Activated T-cell treated with anti-CD3 and anti-CD28 coated beads, Interleukin-2, amount 50 U/mL, for 72 hours (primary cell): ENCODE measurements around the gene GCM1. TPM values are rescaled to one million over a fixed set of nuclear protein-coding genes. Genes with fewer than 3 reads are reported as not detected.

Source experiments
- total RNA-seq, 2 donors: library from RNA; stranded (reverse); gene quantifications; one replicate each; pipeline ENCODE4 v1.2.3, GENCODE V29; 2022

The GCM1 gene
- total RNA-seq, 2 donors from 2014 or later: 0.17 to 0.23 TPM

Other genes with a start within 250 kb of the GCM1 start
- not detected for gene GSTA3, start 239.1 kb downstream of the GCM1 start, total RNA-seq
- gene GSTA4, start 153.6 kb downstream of the GCM1 start, total RNA-seq: 10 to 100 TPM; 17.5 to 21.4 TPM
- gene CILK1, start 87.0 kb downstream of the GCM1 start, total RNA-seq: 10 to 100 TPM; 14.0 to 17.7 TPM
- 100 to 1,000 TPM in 1 of 2 donors, 10 to 100 TPM in 1; 77.2 to 103 TPM for gene FBXO9, start 83.4 kb downstream of the GCM1 start, total RNA-seq
- gene ELOVL5, start 200.1 kb upstream of the GCM1 start, total RNA-seq: 100 to 1,000 TPM; 102 to 108 TPM